ENCODE data around the gene PTPN14. TPM values are rescaled to one million over a fixed set of nuclear protein-coding genes. Genes with fewer than 3 reads are reported as not detected.

PTPN14 gene
- total RNA-seq, 1 experiment from 2014 or later: 76.4 TPM

DNA sequence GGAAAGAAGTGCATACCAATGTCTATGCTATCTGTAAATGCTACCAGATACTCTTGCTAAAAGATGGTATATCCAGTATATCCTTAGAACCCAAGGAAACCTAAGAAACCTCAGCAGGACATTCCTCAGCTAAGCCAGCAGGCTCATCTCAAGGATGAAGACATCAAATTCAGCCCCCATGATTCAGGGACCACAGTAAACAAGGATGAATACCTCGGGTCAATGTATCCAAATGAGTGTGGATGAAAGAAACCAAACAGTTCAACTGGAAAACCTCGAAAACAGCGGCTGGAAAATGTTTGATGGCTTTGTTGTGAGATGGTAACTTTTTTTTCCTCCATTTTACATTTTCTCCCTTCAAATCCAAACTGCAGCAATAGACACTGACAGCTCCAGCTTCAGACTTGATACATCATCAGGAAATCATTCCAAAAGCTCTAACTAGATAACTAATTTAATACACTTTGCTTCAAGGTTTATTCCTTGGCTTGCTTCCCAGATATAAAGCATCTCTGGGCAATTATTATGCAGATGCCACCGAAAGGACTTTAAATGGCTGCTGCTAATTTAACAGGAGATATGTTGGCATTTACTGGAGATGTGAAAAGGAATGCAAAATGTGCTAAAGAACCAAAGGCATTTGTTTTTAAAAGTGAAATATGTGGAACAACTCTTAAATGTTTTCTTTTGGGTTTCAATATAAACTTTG lies 196.8 kb downstream of the PTPN14 start:
- H3K4me1 Mint-ChIP-seq: peaks cover 23% of the 10 kb centered on the region in 2 experiments
- no peak overlapping the region for H2BK20ac ChIP-seq (ENCODE audit: low read depth, low read length, poor library complexity, severe bottlenecking)
- H4K91ac ChIP-seq (ENCODE audit: insufficient read length, low read depth, low read length): no peak overlapping the region
- H3K27ac ChIP-seq (ENCODE audit: insufficient read length, low read depth, low read length): no peak overlapping the region
- H3K4me1 ChIP-seq (ENCODE audit: insufficient read depth, low read length): peaks cover 7% of the 10 kb centered on the region; the same call in 1 of the 2 replicates
- no peak overlapping the region for H4K5ac ChIP-seq (ENCODE audit: insufficient read length, low read depth, low read length)
- DNase-seq: no peak
- H3K14ac ChIP-seq (ENCODE audit: insufficient read depth, low read length): no peak overlapping the region
- H3K4me2 ChIP-seq (ENCODE audit: insufficient read depth, insufficient read length, low read length): no peak overlapping the region
- H3K9me3 Mint-ChIP-seq: no peaks in the 10 kb centered on the region
- no peak overlapping the region for H3K4me3 Mint-ChIP-seq
- H3K36me3 Mint-ChIP-seq (ENCODE audit: insufficient read depth in 1 of 3, low read depth in 3 of 3): peaks cover 10 to 63% (median 38%) of the 10 kb centered on the region in 3 experiments
- no peaks in the 10 kb centered on the region for H3K79me1 ChIP-seq (ENCODE audit: insufficient read depth, low read depth, low read length, poor library complexity, severe bottlenecking)
- H3K27me3 Mint-ChIP-seq (ENCODE audit: low read depth): no peaks in the 10 kb centered on the region
- no peak overlapping the region for H3K9ac ChIP-seq (ENCODE audit: extremely low read depth, insufficient read length, low read length)
- H2BK5ac ChIP-seq (ENCODE audit: insufficient read length, low read length): no peak overlapping the region
- H3K23ac ChIP-seq (ENCODE audit: insufficient read length, low read depth, low read length): no peak overlapping the region
- no peak overlapping the region for H2BK12ac ChIP-seq (ENCODE audit: insufficient read length, low read depth, low read length)
- H2BK120ac ChIP-seq (ENCODE audit: low read depth, low read length, poor library complexity, severe bottlenecking): no peak overlapping the region
- no peak overlapping the region for H4K8ac ChIP-seq (replicated peaks; ENCODE audit: insufficient read length, low read depth, low read length)
- peak overlapping the region in 1 of 3 experiments; percentile 5; a peak in 2 of 7 replicates for H3K27ac Mint-ChIP-seq
- no peaks in the 10 kb centered on the region for H3K9me3 ChIP-seq (ENCODE audit: control insufficient read depth, low read depth, low read length)
- H3K79me2 ChIP-seq (ENCODE audit: insufficient read depth, low read length): no peaks in the 10 kb centered on the region
- no peak overlapping the region for H3K56ac ChIP-seq (ENCODE audit: insufficient read length, low read depth, low read length)
- no peak overlapping the region for H2AFZ ChIP-seq (ENCODE audit: low read length)
- H2BK15ac ChIP-seq (ENCODE audit: low read depth, low read length): no peak overlapping the region
- H3K23me2 ChIP-seq (ENCODE audit: insufficient read length, low read depth, low read length, poor library complexity, severe bottlenecking): no peaks in the 10 kb centered on the region
- H3K27me3 ChIP-seq (ENCODE audit: insufficient read depth, low read length): no peaks in the 10 kb centered on the region
- H4K20me1 ChIP-seq (ENCODE audit: control insufficient read depth, insufficient read depth, insufficient read length): no peaks in the 10 kb centered on the region
- no peak overlapping the region for H3K4ac ChIP-seq (ENCODE audit: low read depth, low read length)
- H3K18ac ChIP-seq (ENCODE audit: insufficient read length, low read depth, low read length): no peak overlapping the region
- H2AK5ac ChIP-seq (ENCODE audit: insufficient read length, low read length): no peak overlapping the region
- TF ChIP-seq, protein P1, sequence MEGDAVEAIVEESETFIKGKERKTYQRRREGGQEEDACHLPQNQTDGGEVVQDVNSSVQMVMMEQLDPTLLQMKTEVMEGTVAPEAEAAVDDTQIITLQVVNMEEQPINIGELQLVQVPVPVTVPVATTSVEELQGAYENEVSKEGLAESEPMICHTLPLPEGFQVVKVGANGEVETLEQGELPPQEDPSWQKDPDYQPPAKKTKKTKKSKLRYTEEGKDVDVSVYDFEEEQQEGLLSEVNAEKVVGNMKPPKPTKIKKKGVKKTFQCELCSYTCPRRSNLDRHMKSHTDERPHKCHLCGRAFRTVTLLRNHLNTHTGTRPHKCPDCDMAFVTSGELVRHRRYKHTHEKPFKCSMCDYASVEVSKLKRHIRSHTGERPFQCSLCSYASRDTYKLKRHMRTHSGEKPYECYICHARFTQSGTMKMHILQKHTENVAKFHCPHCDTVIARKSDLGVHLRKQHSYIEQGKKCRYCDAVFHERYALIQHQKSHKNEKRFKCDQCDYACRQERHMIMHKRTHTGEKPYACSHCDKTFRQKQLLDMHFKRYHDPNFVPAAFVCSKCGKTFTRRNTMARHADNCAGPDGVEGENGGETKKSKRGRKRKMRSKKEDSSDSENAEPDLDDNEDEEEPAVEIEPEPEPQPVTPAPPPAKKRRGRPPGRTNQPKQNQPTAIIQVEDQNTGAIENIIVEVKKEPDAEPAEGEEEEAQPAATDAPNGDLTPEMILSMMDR (conservative IDR thresholded peaks at IDR 0.05): no peak
- H3T11ph ChIP-seq (ENCODE audit: low read length): no peak overlapping the region
- WGBS (ENCODE audit: extremely low coverage, insufficient read length, low lambda C conversion rate): no CpG with 5 or more reads among the region's 4 CpGs
